ENCODE results near the gene NDFIP1. TPM values are rescaled to one million over a fixed set of nuclear protein-coding genes. Genes with fewer than 3 reads are reported as not detected.

The NDFIP1 gene, protein sequence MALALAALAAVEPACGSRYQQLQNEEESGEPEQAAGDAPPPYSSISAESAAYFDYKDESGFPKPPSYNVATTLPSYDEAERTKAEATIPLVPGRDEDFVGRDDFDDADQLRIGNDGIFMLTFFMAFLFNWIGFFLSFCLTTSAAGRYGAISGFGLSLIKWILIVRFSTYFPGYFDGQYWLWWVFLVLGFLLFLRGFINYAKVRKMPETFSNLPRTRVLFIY
- total RNA-seq (2022) (50.8 and 61.6 TPM in 2 replicates), Bru-seq, nascent RNA (percentile 94 among the genes with signal in this experiment), BruChase-seq, experiment 1, labeled RNA remaining after a 6-hour chase (percentile 91 among the genes with signal in this experiment), BruChase-seq, experiment 2, labeled RNA remaining after a 2-hour chase (percentile 91 among the genes with signal in this experiment)
- long read RNA-seq, transcript NDFIP1-201 (8 exons, 3,851 nt): major isoform, 246 of 267 reads
- long read RNA-seq, partial matches to known transcripts: 3 of 267 reads
- long read RNA-seq, other reads (novel, unspliced or antisense): 18 of 267 reads

GRCh38 chr5:142108432-142109330 lies at the start of gene NDFIP1:
TSS of gene NDFIP1 (plus strand) at chr5:142108779. CDS start at chr5:142108975, 196 bp downstream.
- no peaks in the 10 kb centered on the region for H3K27me3 Mint-ChIP-seq (ENCODE audit: insufficient read depth, unreplicated experiment)
- CTCF ChIA-PET: interaction anchor here (0.6 to 3.6 kb wide), 22 partner anchors 9 to 590 kb away, joined by 3 to 27 read pairs (median 5); partner anchors contain the start of genes DIAPH1 and GNPDA1
- intact Hi-C loops (cut with micrococcal nuclease): loop anchor here (1.0 to 2.0 kb wide), 2 partner anchors 36 to 93 kb away; no protein-coding TSS in a partner anchor
- peak within 1 kb of the TSS; percentile 94 for H3K4me3 Mint-ChIP-seq (ENCODE audit: unreplicated experiment)
- POLR2A ChIA-PET: interaction anchor here (0.5 to 5.4 kb wide), 33 partner anchors 9 to 766 kb away, joined by 3 to 98 read pairs (median 4); partner anchors contain the start of genes DIAPH1, GNPDA1, RELL2 and RNF14
- H3K36me3 Mint-ChIP-seq (ENCODE audit: insufficient read depth, unreplicated experiment): peaks cover 5% of the 10 kb centered on the region
- DNase-seq (ENCODE audit: unreplicated experiment): peak; percentile 88
- TF ChIP-seq, protein P1, sequence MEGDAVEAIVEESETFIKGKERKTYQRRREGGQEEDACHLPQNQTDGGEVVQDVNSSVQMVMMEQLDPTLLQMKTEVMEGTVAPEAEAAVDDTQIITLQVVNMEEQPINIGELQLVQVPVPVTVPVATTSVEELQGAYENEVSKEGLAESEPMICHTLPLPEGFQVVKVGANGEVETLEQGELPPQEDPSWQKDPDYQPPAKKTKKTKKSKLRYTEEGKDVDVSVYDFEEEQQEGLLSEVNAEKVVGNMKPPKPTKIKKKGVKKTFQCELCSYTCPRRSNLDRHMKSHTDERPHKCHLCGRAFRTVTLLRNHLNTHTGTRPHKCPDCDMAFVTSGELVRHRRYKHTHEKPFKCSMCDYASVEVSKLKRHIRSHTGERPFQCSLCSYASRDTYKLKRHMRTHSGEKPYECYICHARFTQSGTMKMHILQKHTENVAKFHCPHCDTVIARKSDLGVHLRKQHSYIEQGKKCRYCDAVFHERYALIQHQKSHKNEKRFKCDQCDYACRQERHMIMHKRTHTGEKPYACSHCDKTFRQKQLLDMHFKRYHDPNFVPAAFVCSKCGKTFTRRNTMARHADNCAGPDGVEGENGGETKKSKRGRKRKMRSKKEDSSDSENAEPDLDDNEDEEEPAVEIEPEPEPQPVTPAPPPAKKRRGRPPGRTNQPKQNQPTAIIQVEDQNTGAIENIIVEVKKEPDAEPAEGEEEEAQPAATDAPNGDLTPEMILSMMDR (IDR thresholded peaks at IDR 0.05; ENCODE audit: unreplicated experiment): no peak
- H3K9me3 Mint-ChIP-seq (ENCODE audit: unreplicated experiment): no peaks in the 10 kb centered on the region
- peak within 1 kb of the TSS; percentile 86 for H3K27ac Mint-ChIP-seq (ENCODE audit: low read depth, unreplicated experiment)
- no TSS peak for BruUV-seq (replicated peaks)
- H3K4me1 Mint-ChIP-seq (ENCODE audit: insufficient read depth, unreplicated experiment): peaks cover 16% of the 10 kb centered on the region

DNA sequence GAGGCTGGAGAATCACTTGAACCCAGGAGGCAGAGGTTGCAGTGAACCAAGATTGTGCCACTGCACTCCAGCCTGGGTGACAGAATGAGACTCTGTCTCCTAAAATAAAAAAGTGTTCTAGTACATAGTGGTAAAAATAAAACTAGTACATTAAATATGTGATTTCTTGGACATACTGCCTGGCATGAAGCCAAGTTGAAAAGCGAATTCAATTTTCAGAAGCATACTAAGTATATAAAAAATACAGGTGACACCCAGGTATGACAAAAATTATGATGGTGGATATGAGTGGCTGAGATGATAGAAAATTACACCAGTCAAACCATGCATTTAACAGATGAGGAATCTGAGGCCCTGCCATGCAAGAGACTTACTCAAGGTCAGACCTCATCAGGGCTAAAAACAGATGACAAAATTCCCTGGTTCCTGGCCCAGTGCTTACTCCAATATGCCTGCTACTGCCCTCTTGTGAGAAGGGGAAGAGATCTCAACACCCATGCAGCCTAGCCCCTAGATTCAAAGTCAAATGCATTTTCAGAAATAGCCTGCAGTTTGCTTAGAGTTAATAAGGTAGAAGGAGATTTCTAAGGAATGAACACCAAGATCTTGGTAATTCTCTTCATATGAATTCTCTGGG lies 49.2 kb upstream of the NDFIP1 start:
- intact Hi-C loops (cut with micrococcal nuclease): loop anchor here (5.0 kb wide), 1 partner anchor 42 kb away; no protein-coding TSS in a partner anchor
- Mint-ChIP-seq H3K36me3 (ENCODE audit: insufficient read depth, unreplicated experiment) (peaks cover 10% of the 10 kb centered on the region), H3K27ac (ENCODE audit: low read depth, unreplicated experiment) (no peak overlapping the region), H3K4me1 (ENCODE audit: insufficient read depth, unreplicated experiment) (peaks cover 24% of the 10 kb centered on the region), H3K9me3 (ENCODE audit: unreplicated experiment) (no peaks in the 10 kb centered on the region), H3K4me3 (ENCODE audit: unreplicated experiment) (no peak overlapping the region), H3K27me3 (ENCODE audit: insufficient read depth, unreplicated experiment) (no peaks in the 10 kb centered on the region)
- no TSS peak for BruUV-seq (replicated peaks)
- ChIA-PET CTCF (interaction anchor here (1.0 to 1.2 kb wide), 2 partner anchors 34 to 44 kb away, joined by 3 to 4 read pairs; no protein-coding TSS in a partner anchor), POLR2A (interaction anchor here (0.6 to 6.8 kb wide), 7 partner anchors 35 to 1917 kb away, joined by 3 to 63 read pairs (median 6); partner anchors contain the start of genes GNPDA1, NDFIP1 and RNF14)
- peak; percentile 53 for DNase-seq (ENCODE audit: unreplicated experiment)
- TF ChIP-seq, protein P1 (IDR thresholded peaks at IDR 0.05; ENCODE audit: unreplicated experiment): no peak

DNA sequence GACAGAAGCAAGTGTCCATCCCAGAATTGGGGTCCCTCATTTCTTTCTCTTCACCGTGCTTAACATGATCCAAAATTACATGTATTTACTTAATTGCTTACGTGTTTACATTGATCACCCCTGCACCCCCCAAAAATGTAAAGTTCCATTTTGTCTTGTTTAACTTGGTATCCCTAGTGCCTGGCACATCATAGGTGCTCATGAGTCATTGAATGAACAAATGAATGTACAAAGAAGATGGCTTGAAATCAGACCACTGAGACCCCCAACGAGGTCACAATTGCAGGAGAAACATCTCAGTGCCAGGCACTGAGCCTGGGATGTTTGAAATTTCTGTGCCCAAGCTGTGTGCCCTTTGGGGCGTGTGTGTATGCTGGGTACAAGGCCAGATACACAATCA lies 45.2 kb upstream of the NDFIP1 start:
- Mint-ChIP-seq H3K27me3 (ENCODE audit: insufficient read depth, unreplicated experiment) (peaks cover 16% of the 10 kb centered on the region), H3K9me3 (ENCODE audit: unreplicated experiment) (no peaks in the 10 kb centered on the region), H3K4me3 (ENCODE audit: unreplicated experiment) (no peak overlapping the region), H3K36me3 (ENCODE audit: insufficient read depth, unreplicated experiment) (peaks cover 5% of the 10 kb centered on the region), H3K4me1 (ENCODE audit: insufficient read depth, unreplicated experiment) (peaks cover 9% of the 10 kb centered on the region), H3K27ac (ENCODE audit: low read depth, unreplicated experiment) (no peak overlapping the region)
- no peak for DNase-seq (ENCODE audit: unreplicated experiment)
- CTCF ChIA-PET: interaction anchor here (0.6 kb wide), 1 partner anchor 10 kb away, joined by 3 read pairs; no protein-coding TSS in a partner anchor
- TF ChIP-seq, protein P1 (IDR thresholded peaks at IDR 0.05; ENCODE audit: unreplicated experiment): no peak
- no TSS peak for BruUV-seq (replicated peaks)
- intact Hi-C loops (cut with micrococcal nuclease): no loop called here
- POLR2A ChIA-PET: interaction anchor here (0.6 kb wide), 1 partner anchor 500 kb away, joined by 3 read pairs; no protein-coding TSS in a partner anchor
